GM18502 (cell line): Measurements from ENCODE around the gene NOL4.
"Not testable (repeated sequence)": the region's sequence is repeated elsewhere in the genome, so short reads cannot be mapped to it uniquely, and the experiment has no call there.

Experiments
- ATAC-seq: cut with Tn5 transposase; IDR thresholded peaks from one replicate; pipeline ENCODE4 v1.9.1; 2021; ENCODE audit warnings: mild to moderate bottlenecking; ENCODE audit not compliant: unreplicated experiment, poor library complexity

NOL4 gene

GRCh38 chr18:34224423-34225217, at the start of gene NOL4:
NOL4 (minus strand) TSS chr18:34224913; CDS start chr18:34223253, 1,660 bp downstream.
- ATAC-seq = no peak

GRCh38 chr18:34266029-34266428, 41.3 kb upstream of the NOL4 start:
- ATAC-seq = not testable (repeated sequence)

GRCh38 chr18:34261865-34262780, 37.4 kb upstream of the NOL4 start:
- no peak for ATAC-seq

- ATAC-seq = no peak
Measured at GRCh38 chr18:34258176-34258575, 33.5 kb upstream of the NOL4 start.

GRCh38 chr18:34251919-34252318, 27.2 kb upstream of the NOL4 start:
- no peak for ATAC-seq

GRCh38 chr18:34248727-34249126, 24.0 kb upstream of the NOL4 start:
- no peak for ATAC-seq

GRCh38 chr18:34242739-34243138, 18.0 kb upstream of the NOL4 start:
- no peak for ATAC-seq

- not testable (repeated sequence) for ATAC-seq
Measured at GRCh38 chr18:34233781-34234388, 9.2 kb upstream of the NOL4 start.

GRCh38 chr18:34225218-34225553, 473 bp upstream of the NOL4 start:
- no peak for ATAC-seq

- no peak for ATAC-seq
Measured at GRCh38 chr18:34223893-34224422, 755 bp downstream of the NOL4 start.

- no peak for ATAC-seq
Measured at GRCh38 chr18:34223164-34223892, 1.4 kb downstream of the NOL4 start.

- ATAC-seq = peak; percentile 76
Measured at GRCh38 chr18:34222307-34223163, 2.2 kb downstream of the NOL4 start.

GRCh38 chr18:34221971-34222306, 2.8 kb downstream of the NOL4 start:
- peak; percentile 31 for ATAC-seq

GRCh38 chr18:34220081-34220815, 4.5 kb downstream of the NOL4 start:
- ATAC-seq = no peak

GRCh38 chr18:34219651-34220050, 5.1 kb downstream of the NOL4 start:
- no peak for ATAC-seq

- no peak for ATAC-seq
Measured at GRCh38 chr18:34212511-34212910, 12.2 kb downstream of the NOL4 start.

- peak; percentile 46 for ATAC-seq
Measured at GRCh38 chr18:34207344-34207851, 17.3 kb downstream of the NOL4 start.

- ATAC-seq = no peak
Measured at GRCh38 chr18:34203866-34204265, 20.8 kb downstream of the NOL4 start.
